RKO (cell line): Measurements from ENCODE around the gene WASF3.
A peak's percentile ranks its signal among the peaks of the same experiment; 100 is the strongest.

Experiments
- DNase-seq: peaks from one replicate; pipeline ENCODE4 v3.0.0-alpha.2; 2016; ENCODE audit warnings: low spot score

Gene WASF3

GRCh38 chr13:26590379-26590778, 32.9 kb downstream of the WASF3 start:
- DNase-seq = no peak

GRCh38 chr13:26590951-26591350, 33.5 kb downstream of the WASF3 start:
- DNase-seq = no peak

- no peak for DNase-seq
These were observed 34.2 kb downstream of the WASF3 start for GRCh38 chr13:26591672-26592071.

GRCh38 chr13:26593661-26594060, 36.2 kb downstream of the WASF3 start:
- no peak for DNase-seq

- DNase-seq = no peak
These were observed 36.9 kb downstream of the WASF3 start for GRCh38 chr13:26594363-26594762.

- DNase-seq = no peak
These were observed 39.0 kb downstream of the WASF3 start for GRCh38 chr13:26596458-26596857.

- no peak for DNase-seq
These were observed 41.9 kb downstream of the WASF3 start for GRCh38 chr13:26599403-26599802.

- DNase-seq = no peak
These were observed 42.4 kb downstream of the WASF3 start for GRCh38 chr13:26599860-26600259.

- no peak for DNase-seq
These were observed 42.9 kb downstream of the WASF3 start for GRCh38 chr13:26600343-26600742.

- DNase-seq = peak; percentile 47
These were observed 44.2 kb downstream of the WASF3 start for GRCh38 chr13:26601669-26602068.

- DNase-seq = no peak
These were observed 45.3 kb downstream of the WASF3 start for GRCh38 chr13:26602783-26603182.

GRCh38 chr13:26604784-26605545, 47.5 kb downstream of the WASF3 start:
- no peak for DNase-seq

GRCh38 chr13:26605845-26606244, 48.4 kb downstream of the WASF3 start:
- peak; percentile 20 for DNase-seq

GRCh38 chr13:26606631-26607030, 49.1 kb downstream of the WASF3 start:
- no peak for DNase-seq

GRCh38 chr13:26614721-26615120, 57.2 kb downstream of the WASF3 start:
- no peak for DNase-seq

- DNase-seq = peak; percentile 22
These were observed 58.6 kb downstream of the WASF3 start for GRCh38 chr13:26616126-26616525.

GRCh38 chr13:26618726-26619125, 61.2 kb downstream of the WASF3 start:
- no peak for DNase-seq

GRCh38 chr13:26619358-26619757, 61.9 kb downstream of the WASF3 start:
- no peak for DNase-seq

- no peak for DNase-seq
These were observed 64.4 kb downstream of the WASF3 start for GRCh38 chr13:26621731-26622401.

GRCh38 chr13:26623125-26623524, 65.6 kb downstream of the WASF3 start:
- no peak for DNase-seq

- no peak for DNase-seq
These were observed 67.1 kb downstream of the WASF3 start for GRCh38 chr13:26624572-26624971.

- no peak for DNase-seq
These were observed 68.8 kb downstream of the WASF3 start for GRCh38 chr13:26626271-26626670.

GRCh38 chr13:26628706-26629105, 71.2 kb downstream of the WASF3 start:
- DNase-seq = peak; percentile 18
